PFSK-1 (cell line): ENCODE measurements around the gene NUDT3.

Experiments
- FOXP2 ChIP-seq: optimal IDR thresholded peaks from 2 replicates; pipeline ENCODE3; 2011; ENCODE audit warnings: borderline replicate concordance, control low read depth, inconsistent platforms; ENCODE audit not compliant: insufficient read depth; ENCODE audit errors: extremely low read length, extremely low read depth
- POLR2AphosphoS5 ChIP-seq: IDR thresholded peaks from 2 replicates; pipeline ENCODE4 v1.6.1; 2012; ENCODE audit warnings: low read depth, mild to moderate bottlenecking, control low read depth, low read length, moderate library complexity
- REST ChIP-seq, 2 experiments: IDR thresholded peaks; 2 replicates each; pipeline versions ENCODE4 v1.6.1 to v1.8.0; 2011 to 2012; ENCODE audit warnings: low read depth in 2 of 2, low read length in 2 of 2, control low read depth in 1 of 2, inconsistent platforms in 1 of 2, mild to moderate bottlenecking in 1 of 2, moderate library complexity in 1 of 2; ENCODE audit not compliant: insufficient read depth in 1 of 2
- SIN3A ChIP-seq: IDR thresholded peaks from 2 replicates; pipeline ENCODE4 v1.6.1; 2012; ENCODE audit warnings: mild to moderate bottlenecking, low read length, moderate library complexity, borderline replicate concordance; ENCODE audit not compliant: insufficient read depth
- TAF1 ChIP-seq: IDR thresholded peaks from 2 replicates; pipeline ENCODE4 v1.6.1; 2012; ENCODE audit warnings: low read length, control low read depth, borderline replicate concordance; ENCODE audit not compliant: insufficient read depth

The NUDT3 gene

GRCh38 chr6:34248727-34249468 is 143.6 kb downstream of the NUDT3 start, which contains the start of gene SMIM29:
Gene SMIM29, minus strand, starts transcription at chr6:34249006. Its CDS starts 1,215 bp downstream, at chr6:34247791.
- TF ChIP-seq SIN3A, result no peak
- TF ChIP-seq REST (IDR thresholded peaks at IDR 0.05; ENCODE audit: insufficient read depth in 1 of 2, low read depth in 2 of 2, low read length in 2 of 2), result no peak; a peak in 1 of 4 replicates
- peak; percentile 85 for TF ChIP-seq POLR2AphosphoS5
- no peak; the same call in 1 of the 2 replicates for TF ChIP-seq TAF1
- TF ChIP-seq FOXP2, result no peak

- no peak; the same call in 1 of the 2 replicates for TF ChIP-seq POLR2AphosphoS5
- 0 out of 2 replicates have a peak, but pooled peaks have one; percentile 20 for TF ChIP-seq SIN3A
- no peak; the same call in 1 of the 2 replicates for TF ChIP-seq TAF1
These were observed 144.2 kb downstream of the NUDT3 start for GRCh38 chr6:34248198-34248726.

DNA sequence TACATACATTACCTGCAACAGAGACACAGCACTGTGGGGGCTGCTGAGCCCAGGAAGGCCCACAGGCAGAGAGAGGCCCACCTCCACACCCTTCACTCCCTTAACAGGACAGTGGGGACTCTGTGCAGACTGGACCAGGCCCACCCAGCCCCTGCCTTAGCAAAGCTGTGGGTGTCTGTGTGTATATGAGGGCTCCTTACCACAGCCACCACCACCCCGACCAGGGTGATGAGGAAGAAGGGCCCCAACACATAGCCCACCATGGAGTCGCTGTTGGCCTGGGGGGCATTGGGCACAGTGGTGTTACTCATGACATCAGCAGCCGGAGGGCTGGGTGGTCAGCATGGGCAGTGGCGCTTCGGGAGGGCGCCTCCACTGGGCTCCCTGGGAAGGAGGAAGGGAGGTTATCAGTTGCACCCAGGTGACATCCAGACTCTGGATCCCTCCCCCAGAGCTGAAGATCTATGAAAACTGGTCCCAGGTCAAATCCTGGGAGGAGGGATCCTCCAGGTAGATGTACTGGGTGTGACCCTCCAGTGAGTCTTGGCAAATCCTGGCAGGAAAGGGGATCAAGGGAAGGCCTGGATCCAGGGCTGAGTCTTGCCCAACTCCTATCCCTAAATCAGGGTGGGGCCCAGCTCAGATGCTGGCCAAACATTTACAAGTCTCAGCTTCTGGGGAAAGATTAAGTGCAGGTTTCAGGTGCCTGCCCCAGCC is 144.8 kb downstream of the NUDT3 start:
- TF ChIP-seq SIN3A (no peak), POLR2AphosphoS5 (no peak), FOXP2 (no peak), REST (IDR thresholded peaks at IDR 0.05; ENCODE audit: insufficient read depth in 1 of 2, low read depth in 2 of 2, low read length in 2 of 2) (no peak), TAF1 (no peak)

- peak; percentile 88 for TF ChIP-seq POLR2AphosphoS5
- TF ChIP-seq TAF1, result no peak
- no peak for TF ChIP-seq FOXP2
- TF ChIP-seq REST (IDR thresholded peaks at IDR 0.05; ENCODE audit: insufficient read depth in 1 of 2, low read depth in 2 of 2, low read length in 2 of 2), result no peak
- TF ChIP-seq SIN3A, result no peak
These were observed 145.7 kb downstream of the NUDT3 start for GRCh38 chr6:34246563-34247391.

DNA sequence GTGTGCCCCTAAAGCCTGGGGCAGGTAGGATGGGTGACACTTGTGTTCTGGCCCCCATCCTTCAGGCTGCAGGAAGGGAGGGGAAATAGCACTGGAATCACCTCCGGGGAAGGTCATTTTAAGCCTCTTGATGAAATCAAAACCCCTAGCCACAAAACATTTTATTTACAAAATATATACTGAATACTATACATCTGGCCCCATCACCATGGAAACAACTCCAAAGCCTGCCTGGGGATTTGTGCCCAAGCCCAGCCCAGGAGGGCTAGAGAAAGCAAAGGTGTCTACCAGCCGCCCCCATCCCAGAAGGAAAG is 146.3 kb downstream of the NUDT3 start:
- TF ChIP-seq SIN3A, result no peak
- TF ChIP-seq FOXP2, result no peak
- TF ChIP-seq TAF1, result no peak
- TF ChIP-seq POLR2AphosphoS5, result no peak
- TF ChIP-seq REST (IDR thresholded peaks at IDR 0.05; ENCODE audit: insufficient read depth in 1 of 2, low read depth in 2 of 2, low read length in 2 of 2), result no peak
